Lower leg skin (tissue), 3 donors: ENCODE measurements around the gene AFF1.

Experiments used
- POLR2A ChIP-seq, 2 donors: fragments of 450-650 bp; IDR thresholded peaks; one replicate each; pipeline ENCODE4 v1.6.1; 2016 to 2017; ENCODE audit warnings: antibody characterized with exemption in 2 of 2, mild to moderate bottlenecking in 1 of 2, moderate library complexity in 1 of 2
- TF ChIP-seq, protein P1 (sequence below), 3 donors: fragments of 450-650 bp; IDR thresholded peaks; one replicate each; pipeline ENCODE4 v1.5.1; 2016; ENCODE audit warnings: antibody characterized with exemption in 3 of 3, mild to moderate bottlenecking in 3 of 3, moderate library complexity in 2 of 3

DNA sequence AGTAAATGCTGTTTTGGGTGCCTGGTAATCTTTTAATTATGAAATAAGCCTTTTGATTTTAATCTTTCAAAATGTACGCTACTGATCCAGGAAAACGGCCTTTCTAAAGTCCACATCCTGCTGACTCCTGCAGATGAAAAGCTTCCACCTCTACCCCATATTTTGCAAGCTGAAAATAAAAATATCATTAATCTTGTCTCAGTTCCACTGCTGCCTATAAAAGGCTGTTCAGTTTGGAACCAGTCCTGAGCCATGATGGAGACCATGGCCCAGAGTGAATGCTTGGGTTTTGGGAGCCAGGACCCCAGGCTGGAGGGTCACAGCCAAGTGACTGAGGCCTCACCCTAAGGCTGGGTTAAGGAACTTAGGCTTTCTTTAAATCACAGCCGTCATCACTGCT lies 110.8 kb downstream of the AFF1 start:
- TF ChIP-seq, protein P1, sequence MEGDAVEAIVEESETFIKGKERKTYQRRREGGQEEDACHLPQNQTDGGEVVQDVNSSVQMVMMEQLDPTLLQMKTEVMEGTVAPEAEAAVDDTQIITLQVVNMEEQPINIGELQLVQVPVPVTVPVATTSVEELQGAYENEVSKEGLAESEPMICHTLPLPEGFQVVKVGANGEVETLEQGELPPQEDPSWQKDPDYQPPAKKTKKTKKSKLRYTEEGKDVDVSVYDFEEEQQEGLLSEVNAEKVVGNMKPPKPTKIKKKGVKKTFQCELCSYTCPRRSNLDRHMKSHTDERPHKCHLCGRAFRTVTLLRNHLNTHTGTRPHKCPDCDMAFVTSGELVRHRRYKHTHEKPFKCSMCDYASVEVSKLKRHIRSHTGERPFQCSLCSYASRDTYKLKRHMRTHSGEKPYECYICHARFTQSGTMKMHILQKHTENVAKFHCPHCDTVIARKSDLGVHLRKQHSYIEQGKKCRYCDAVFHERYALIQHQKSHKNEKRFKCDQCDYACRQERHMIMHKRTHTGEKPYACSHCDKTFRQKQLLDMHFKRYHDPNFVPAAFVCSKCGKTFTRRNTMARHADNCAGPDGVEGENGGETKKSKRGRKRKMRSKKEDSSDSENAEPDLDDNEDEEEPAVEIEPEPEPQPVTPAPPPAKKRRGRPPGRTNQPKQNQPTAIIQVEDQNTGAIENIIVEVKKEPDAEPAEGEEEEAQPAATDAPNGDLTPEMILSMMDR (IDR thresholded peaks at IDR 0.05), result no peak
- no peak for TF ChIP-seq POLR2A (IDR thresholded peaks at IDR 0.05)
